Measurements from ENCODE around the gene NEDD4L. TPM values are rescaled to one million over a fixed set of nuclear protein-coding genes. Genes with fewer than 3 reads are reported as not detected.

Gene NEDD4L
- total RNA-seq, 1 donor from 2014 or later = 32.6 TPM

DNA sequence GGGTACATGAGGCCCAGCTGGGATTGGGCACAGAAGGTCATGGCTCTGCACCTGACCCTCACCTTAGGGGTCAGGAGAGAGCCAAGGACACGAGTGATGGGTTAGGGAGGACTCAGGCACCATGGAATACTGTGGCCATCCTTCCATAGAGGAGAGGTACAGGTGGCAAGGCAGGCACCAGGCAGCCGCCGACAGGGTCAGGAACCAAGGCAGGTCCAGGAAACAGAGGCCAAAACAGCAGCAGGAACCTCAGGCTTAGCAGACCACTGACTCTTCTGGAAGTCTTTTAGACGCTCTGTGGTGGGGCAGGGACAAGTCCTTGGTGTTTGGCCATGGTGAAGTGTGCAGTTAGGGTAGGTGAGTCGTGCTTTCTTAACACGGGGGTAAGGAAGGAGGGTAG lies 128.0 kb downstream of the NEDD4L start:
- ChIA-PET POLR2A (no interaction called here), CTCF (interaction anchor here (1.1 kb wide), 1 partner anchor 10 kb away, joined by 4 read pairs; no protein-coding TSS in a partner anchor)
- H3K9me3 Mint-ChIP-seq = no peaks in the 10 kb centered on the region
- peaks cover 2% of the 10 kb centered on the region for H3K36me3 Mint-ChIP-seq (ENCODE audit: low read depth)
- no peak for DNase-seq
- H3K4me1 Mint-ChIP-seq = no peaks in the 10 kb centered on the region
- intact Hi-C loops (cut with micrococcal nuclease) = no loop called here
- no peak for ATAC-seq (ENCODE audit: low read depth)
- no peak overlapping the region for H3K4me3 Mint-ChIP-seq
- no peak for TF ChIP-seq CTCF (IDR thresholded peaks at IDR 0.05)
- no peaks in the 10 kb centered on the region for H3K27me3 Mint-ChIP-seq
- no peak overlapping the region for H3K27ac Mint-ChIP-seq

- POLR2A ChIA-PET = no interaction called here
- no peak for DNase-seq
- peaks cover 2% of the 10 kb centered on the region for H3K36me3 Mint-ChIP-seq (ENCODE audit: low read depth)
- H3K9me3 Mint-ChIP-seq = no peaks in the 10 kb centered on the region
- intact Hi-C loops (cut with micrococcal nuclease) = no loop called here
- no peak for ATAC-seq (ENCODE audit: low read depth)
- no peak overlapping the region for H3K27ac Mint-ChIP-seq
- no peaks in the 10 kb centered on the region for H3K27me3 Mint-ChIP-seq
- H3K4me3 Mint-ChIP-seq = no peak overlapping the region
- no peak for TF ChIP-seq CTCF (IDR thresholded peaks at IDR 0.05)
- H3K4me1 Mint-ChIP-seq = no peaks in the 10 kb centered on the region
- CTCF ChIA-PET = no interaction called here
Observed at GRCh38 chr18:58174285-58174684, 130.3 kb downstream of the NEDD4L start.

GRCh38 chr18:58175122-58175785 lies 131.2 kb downstream of the NEDD4L start:
- intact Hi-C loops (cut with micrococcal nuclease) = no loop called here
- H3K27ac Mint-ChIP-seq = no peak overlapping the region
- no peak for TF ChIP-seq CTCF (IDR thresholded peaks at IDR 0.05)
- no peaks in the 10 kb centered on the region for H3K9me3 Mint-ChIP-seq
- ATAC-seq (ENCODE audit: low read depth) (no peak), DNase-seq (no peak)
- H3K27me3 Mint-ChIP-seq = no peaks in the 10 kb centered on the region
- ChIA-PET CTCF (interaction anchor here (1.0 kb wide), 2 partner anchors 10 to 39 kb away, joined by 3 read pairs; no protein-coding TSS in a partner anchor), POLR2A (no interaction called here)
- no peaks in the 10 kb centered on the region for H3K36me3 Mint-ChIP-seq (ENCODE audit: low read depth)
- H3K4me3 Mint-ChIP-seq = no peak overlapping the region
- no peaks in the 10 kb centered on the region for H3K4me1 Mint-ChIP-seq

DNA sequence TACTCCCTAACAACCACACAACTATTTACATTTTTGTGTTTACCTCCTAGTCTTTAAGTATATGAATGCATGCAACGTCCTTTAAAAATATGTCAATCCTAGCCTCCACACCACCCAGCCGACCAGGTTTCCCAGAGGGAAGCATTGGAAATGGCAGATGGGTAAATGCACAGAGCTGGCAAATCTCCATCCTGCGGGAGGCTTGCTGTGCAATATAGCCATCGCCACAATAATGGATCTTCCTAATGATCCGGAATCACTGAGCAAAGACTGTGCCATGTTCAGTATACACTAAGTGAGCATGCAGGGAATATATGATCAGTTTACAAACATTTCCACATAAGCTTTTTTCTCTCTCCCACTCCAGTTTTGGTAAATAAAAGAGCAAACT lies 131.8 kb downstream of the NEDD4L start:
- Mint-ChIP-seq H3K27me3 (no peaks in the 10 kb centered on the region), H3K4me1 (peaks cover 2% of the 10 kb centered on the region), H3K36me3 (ENCODE audit: low read depth) (no peaks in the 10 kb centered on the region), H3K27ac (no peak overlapping the region), H3K9me3 (no peaks in the 10 kb centered on the region), H3K4me3 (no peak overlapping the region)
- CTCF ChIA-PET = interaction anchor here (1.0 kb wide), 2 partner anchors 10 to 40 kb away, joined by 3 read pairs; no protein-coding TSS in a partner anchor
- POLR2A ChIA-PET = no interaction called here
- DNase-seq (no peak), ATAC-seq (ENCODE audit: low read depth) (no peak)
- intact Hi-C loops (cut with micrococcal nuclease) = no loop called here
- TF ChIP-seq CTCF (IDR thresholded peaks at IDR 0.05) = no peak

- CTCF ChIA-PET = interaction anchor here (0.6 to 1.3 kb wide), 3 partner anchors 29 to 587 kb away, joined by 3 to 4 read pairs (median 3); no protein-coding TSS in a partner anchor
- Mint-ChIP-seq H3K27me3 (no peaks in the 10 kb centered on the region), H3K27ac (no peak overlapping the region), H3K4me3 (no peak overlapping the region), H3K9me3 (no peaks in the 10 kb centered on the region), H3K4me1 (peaks cover 4% of the 10 kb centered on the region), H3K36me3 (ENCODE audit: low read depth) (no peaks in the 10 kb centered on the region)
- DNase-seq = no peak
- TF ChIP-seq CTCF (IDR thresholded peaks at IDR 0.05) = no peak
- ATAC-seq (ENCODE audit: low read depth) = no peak
- POLR2A ChIA-PET = no interaction called here
- intact Hi-C loops (cut with micrococcal nuclease) = no loop called here
Observed at GRCh38 chr18:58177004-58177717, 133.1 kb downstream of the NEDD4L start.

All from activated B cell treated with CpG ODN at 0.5 μM for 24 hours (primary cell).